ENCODE measurements around the gene ATXN7L1.

DNA sequence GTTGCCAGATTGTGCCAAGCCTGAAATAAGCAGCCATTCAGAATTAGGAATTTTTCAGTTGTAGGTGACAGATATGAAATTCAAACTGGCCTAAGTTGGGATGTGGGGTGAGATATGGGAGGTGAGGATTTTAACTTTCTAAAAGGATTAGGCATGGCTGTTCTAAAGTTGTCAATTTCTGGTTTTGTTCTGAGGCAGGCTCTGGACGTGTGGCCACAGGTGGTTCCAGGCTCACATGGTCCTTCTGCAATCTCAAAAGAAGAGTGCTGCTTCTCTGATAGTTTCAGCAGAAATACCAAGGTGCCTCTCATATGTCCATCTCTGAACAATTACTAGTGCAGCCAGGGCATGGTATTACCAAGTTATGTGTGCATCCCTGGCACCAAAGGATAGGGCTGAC lies 316.5 kb downstream of the ATXN7L1 start:
- TF ChIP-seq, protein P1, sequence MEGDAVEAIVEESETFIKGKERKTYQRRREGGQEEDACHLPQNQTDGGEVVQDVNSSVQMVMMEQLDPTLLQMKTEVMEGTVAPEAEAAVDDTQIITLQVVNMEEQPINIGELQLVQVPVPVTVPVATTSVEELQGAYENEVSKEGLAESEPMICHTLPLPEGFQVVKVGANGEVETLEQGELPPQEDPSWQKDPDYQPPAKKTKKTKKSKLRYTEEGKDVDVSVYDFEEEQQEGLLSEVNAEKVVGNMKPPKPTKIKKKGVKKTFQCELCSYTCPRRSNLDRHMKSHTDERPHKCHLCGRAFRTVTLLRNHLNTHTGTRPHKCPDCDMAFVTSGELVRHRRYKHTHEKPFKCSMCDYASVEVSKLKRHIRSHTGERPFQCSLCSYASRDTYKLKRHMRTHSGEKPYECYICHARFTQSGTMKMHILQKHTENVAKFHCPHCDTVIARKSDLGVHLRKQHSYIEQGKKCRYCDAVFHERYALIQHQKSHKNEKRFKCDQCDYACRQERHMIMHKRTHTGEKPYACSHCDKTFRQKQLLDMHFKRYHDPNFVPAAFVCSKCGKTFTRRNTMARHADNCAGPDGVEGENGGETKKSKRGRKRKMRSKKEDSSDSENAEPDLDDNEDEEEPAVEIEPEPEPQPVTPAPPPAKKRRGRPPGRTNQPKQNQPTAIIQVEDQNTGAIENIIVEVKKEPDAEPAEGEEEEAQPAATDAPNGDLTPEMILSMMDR (IDR thresholded peaks at IDR 0.05), result no peak
- TF ChIP-seq EP300 (IDR thresholded peaks at IDR 0.05; ENCODE audit: low read depth), result no peak
- TF ChIP-seq POLR2AphosphoS5 (IDR thresholded peaks at IDR 0.05), result no peak
